NCI-H1092 (cell line): Measurements from ENCODE around the gene SCAP.

Experiments used
- DNase-seq: peaks from one replicate; lab custom pipeline; 2025; lab: John Stamatoyannopoulos, UW

SCAP gene

DNA sequence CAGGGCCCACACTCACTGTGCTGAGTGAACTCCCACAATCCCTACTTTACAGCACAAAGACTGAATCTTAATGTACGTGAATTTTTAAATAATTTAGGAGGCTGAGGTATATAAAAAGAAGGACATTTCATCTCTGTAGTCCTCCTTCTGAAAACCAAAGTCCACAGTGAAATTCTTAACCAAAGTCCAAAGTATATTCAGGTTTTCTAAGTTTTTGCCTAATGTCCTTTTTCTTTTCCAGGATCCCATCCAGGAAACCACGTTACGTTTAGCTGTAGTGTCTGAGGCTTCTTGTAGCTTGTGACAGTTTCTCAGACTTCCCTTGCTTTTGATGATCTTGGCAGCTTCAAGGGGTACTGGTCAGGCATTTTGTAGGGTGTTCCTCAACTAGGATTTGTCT, 44.5 kb downstream of the SCAP start:
- no peak for DNase-seq

DNA sequence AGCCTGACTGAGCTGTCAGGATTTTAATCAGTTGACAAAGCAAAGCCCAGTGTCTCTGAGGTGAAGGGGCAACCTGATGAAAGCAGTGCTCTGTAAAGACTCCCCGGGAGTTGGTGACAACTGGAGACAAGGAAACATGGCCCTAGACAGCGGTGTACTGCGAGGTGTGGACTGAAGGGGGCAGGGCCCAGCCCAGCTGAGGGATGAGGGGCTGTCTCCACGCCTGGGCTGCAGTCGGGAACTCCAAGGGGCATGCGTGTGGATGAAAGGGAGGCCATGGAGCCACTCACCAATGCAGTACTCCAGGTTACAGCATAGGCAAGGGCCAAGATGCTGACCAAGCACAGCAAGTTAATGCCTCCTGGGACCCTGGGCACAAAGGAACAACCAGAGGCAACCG, 45.1 kb downstream of the SCAP start:
- DNase-seq: no peak

DNA sequence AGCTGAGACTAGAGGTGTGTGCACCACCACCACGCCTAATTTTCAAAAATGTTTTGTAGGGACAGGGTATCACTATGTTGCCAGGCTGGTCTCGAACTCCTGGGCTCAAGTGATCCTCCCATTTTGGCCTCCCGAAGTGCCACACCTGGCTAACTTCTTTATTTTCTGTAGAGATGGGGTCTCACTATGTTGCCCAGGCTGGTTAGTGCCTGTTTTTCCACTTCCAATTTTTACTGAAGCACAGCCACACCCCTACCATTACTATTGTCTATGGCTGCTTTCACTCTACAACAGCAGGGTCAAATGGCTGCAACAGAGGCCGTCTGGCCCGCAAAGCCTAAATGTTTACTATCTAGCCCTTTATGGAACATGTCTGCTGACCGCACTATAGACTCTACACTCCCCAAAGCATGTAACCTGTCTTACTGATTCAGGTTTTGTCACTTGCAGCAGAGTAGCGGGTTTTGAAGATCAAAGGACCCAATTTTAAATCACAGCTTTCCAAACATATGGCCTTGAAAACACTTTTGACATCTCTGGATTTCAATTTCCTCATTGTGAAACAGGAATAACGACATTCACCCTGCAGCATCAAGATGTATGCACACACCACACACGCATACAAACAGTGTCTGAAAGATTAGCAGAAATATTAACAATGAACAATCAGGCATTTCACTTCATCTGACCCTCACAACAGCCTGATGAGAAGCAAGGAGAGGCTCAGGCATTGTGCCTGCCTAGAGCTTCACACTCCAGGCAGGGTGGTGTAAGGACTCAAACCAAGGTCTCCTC, 46.1 kb downstream of the SCAP start:
- DNase-seq: no peak

DNA sequence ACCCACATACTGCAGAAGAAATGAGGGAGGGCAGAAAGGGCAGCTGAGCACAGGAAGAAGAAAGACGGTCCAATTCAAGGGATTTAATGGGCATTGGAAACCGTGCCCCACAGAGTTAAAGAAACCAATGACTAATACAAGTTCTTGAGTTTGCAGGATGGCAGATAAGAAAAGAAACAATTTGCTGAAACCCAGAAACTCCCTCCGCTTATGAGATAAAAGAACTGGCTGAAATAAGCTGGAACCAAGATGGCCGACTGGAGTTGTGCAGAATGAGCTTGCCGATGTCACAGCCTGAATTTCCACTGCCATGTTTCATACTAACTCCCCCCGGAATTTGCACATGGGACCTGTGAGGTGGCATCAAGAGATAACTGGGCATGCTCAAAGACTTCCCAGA, 47.1 kb downstream of the SCAP start:
- no peak for DNase-seq

DNA sequence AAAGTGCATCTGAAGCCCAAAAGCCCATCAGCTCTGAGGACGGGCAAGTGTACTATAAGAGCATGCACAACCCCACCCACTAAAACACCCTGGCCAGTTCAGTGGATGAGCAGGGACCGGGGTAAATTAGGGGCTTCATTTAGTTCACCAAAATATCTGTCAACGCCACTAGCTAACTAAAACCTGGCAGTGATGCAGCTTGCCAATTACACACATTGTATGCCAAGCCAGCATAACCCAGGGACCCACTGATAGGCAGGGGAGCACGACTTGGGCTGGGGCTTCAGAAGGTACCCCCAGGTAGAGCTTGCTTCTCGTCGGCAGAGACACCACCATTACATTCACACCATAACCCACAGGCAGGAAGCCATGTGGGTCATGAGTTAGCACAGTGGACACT, 47.9 kb downstream of the SCAP start:
- no peak for DNase-seq

DNA sequence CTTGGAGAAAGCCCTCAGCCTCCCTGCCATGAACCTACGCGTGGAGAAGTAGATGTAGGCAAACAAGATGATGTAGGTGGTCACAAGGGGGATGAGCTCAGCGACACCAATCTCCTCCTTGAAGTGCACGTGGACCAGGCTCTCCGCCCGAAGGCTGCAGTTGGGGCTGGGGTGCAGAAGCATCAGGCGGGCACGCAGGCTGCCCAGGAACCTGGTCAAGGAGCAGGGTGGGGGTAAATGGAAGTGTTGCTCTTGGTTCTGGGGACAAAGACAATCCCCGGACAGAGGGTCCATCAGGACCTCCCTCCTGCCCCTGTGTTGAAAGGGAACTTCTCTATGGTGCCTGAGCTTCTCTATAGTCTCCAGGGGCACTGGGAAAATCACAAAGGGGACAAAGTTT, 49.8 kb downstream of the SCAP start:
- DNase-seq: no peak

DNA sequence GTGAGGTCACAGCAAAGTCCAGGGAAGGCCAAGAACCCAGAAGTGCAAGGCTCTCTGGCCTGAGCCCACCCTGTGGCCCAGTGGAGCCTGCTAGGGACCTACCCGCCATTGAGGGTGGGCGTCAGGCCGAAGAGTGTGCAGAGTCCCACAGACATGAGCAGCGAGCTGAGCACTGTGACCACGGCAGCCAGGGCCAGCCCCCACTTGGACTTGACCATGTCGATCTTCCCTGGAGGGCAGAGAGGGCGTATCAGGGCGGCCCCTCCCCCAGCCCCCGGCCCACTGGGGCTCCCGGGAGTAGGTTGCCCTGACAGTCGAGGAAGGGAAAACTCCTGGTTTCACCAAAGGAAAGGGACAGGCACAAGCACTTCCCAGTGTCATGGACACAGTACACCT, 50.4 kb downstream of the SCAP start:
- no peak for DNase-seq

DNA sequence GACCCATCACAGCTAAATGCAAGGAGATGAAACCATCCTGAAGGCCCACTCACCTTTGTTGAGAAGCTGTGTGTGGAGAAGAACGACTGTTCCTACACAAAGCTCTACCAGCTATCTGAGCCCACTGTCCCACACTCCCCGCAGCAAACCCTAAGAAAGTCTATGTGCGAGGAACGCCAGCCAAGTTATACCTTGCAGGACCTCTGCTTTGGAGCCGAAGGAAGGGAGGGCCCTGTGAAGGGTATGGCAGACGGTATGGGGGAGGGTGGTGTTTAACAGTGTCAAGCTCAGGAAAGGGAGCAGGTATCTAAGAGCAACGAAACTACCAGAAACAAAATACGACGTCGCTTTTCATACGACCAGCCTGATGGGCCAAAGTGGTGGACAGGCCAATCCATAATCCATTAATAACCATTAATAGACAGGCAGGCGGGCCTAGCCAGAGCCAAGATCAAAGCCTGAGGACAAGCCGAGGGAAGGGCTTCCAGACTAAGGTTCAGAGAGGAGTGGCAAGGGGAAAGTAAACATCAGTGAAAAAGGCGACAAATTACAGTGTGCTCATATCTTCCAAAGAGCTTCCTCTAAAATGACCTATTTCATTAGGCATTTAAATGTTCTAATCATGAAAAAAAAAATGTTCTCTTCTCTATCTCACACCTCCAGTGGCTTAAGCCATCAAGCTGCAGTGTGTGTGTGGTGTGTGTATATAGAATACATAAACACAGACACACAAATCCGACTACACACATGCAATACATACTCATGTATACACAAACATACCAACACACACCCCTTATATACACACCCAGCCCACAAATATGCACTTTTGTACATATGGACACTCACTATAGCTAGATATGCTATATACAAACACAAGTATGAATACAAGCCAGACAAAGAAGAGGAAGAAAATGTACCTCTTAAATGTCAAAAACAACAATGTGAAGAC, 51.0 kb downstream of the SCAP start:
- DNase-seq: no peak

DNA sequence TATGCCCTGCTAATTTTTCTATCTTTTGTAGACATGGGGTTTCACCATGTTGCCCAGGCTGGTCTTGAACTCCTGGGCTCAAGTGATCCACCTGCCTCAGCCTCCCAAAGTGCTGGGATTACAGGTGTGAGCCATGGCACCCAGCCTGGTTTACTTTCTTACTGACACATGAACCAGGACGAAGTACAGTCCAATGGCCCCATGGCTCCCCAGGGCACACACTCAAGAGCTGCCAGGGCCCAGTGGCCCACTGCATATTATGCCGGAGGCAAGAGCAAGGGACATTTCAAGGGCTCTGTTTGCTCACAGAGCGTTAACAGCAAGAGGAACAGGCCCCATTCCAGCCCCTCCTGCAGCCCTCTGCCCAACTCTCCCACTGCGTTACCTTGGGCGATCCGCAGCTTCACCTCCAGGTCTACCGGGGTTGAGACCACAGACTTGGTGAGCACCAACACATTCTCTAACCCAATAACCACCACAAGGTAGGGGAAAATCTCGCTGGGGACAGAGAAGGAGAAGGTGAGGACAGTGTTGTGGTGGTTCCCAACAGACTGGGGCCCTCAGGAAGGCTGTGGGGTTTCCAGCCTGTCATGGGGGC, 52.1 kb downstream of the SCAP start:
- no peak for DNase-seq

DNA sequence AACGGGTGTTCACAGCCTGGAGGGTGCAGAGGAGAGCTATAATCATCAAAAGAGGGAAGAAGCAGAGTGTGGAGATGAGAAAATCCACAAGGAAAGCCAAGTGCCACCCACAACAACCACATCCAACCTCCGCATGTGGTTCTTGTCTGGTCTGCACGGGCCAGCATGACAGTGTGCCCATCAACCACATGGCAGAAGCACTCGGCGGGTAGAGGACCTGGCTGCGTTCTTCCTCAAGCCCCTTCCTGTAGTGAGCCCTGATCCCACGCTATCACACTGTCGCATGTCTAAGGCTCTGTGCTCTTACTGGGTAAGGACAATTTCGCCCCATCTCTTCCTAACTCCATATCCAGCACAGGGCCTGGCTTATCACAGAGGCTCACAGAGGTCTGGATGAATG, 53.0 kb downstream of the SCAP start:
- DNase-seq: no peak

DNA sequence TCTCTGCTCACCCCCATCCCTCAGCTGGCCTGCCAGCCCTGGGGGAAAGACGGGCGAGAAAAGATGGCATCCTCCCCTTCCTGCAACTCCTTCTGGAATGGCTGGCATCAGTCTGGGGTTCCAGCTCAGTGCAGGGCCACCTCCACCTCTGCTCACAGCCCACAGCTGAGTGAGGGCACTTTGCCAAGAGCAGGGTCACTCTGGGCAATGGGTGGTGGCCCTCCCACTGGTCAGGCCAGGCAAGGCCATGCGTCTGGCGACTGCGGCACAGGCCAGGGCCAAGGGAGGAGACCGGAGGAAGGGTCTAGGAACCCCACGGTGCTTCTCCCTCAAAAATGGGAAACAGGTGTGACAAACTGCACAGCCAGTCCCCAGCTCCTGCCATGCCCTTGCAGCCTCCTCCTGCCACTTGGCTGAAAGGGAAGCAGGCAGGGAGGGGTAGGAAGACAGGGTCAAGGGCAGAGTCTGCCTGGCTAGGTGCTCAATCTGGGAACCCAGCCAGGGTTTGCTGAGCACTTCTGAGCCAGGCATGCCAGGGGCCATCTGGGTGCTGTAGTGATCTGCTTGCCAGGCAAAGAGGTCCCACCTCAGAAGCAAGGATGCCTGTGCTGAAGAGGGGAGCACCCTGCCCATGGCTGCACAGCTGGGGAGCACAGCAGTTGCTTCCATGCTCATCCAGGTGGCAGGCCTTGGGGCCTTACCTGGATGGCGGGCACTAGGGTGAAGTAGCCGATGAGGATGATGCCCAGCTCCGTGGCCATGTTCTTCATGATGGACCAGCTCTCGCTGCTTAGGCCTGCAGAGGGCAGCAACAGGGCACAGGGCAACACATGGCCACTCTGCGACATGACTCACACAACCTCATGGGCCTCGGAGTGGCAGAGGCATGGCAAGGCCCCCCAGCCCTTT, 53.7 kb downstream of the SCAP start:
- DNase-seq: no peak

DNA sequence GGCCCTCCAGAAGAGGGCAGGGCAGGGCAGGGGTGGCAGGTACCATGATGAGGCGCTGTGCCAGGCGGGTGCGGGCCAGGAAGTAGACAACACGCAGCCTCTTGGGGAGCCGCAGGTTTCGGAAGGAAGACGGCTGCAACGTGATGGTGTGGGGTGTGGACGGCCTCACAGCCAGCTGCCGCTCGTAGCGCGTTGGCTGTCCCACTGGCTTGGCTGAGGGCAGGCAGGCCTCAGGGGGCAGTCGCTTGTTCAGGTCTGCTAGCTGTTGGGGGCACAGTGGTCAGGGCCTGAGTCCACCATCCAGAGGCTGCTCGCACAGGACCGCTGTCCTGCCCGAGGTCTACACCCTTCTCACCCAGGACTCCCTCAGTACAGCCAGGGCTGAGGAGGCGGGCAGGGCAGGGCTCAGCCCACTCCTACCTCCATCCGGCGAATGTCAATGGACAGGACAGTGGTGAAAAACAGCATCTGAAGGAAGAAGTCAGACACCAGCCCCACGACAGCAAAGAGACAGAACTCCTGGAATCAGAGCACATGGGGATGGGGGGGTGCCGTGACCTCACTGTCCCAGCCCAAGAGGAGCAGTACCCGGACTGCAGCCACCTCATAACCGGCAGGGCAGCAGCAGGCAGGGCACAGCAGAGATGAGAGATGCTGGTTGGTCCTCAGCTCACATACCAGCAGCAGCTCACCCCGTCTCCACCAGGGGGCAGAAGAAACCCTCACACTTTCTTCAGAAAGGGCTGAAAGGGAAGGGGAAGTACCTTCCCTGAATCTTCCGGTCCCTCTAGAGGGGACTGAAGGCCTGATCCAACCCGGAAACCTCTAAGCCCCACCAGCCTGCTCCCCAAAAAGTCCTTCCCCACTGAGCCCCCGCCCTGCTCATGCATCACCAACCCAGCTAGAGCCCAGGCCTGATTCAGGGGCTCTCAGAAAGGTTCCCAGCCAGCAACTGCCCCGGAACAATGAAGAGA, 54.9 kb downstream of the SCAP start:
- peak; percentile 32 for DNase-seq

DNA sequence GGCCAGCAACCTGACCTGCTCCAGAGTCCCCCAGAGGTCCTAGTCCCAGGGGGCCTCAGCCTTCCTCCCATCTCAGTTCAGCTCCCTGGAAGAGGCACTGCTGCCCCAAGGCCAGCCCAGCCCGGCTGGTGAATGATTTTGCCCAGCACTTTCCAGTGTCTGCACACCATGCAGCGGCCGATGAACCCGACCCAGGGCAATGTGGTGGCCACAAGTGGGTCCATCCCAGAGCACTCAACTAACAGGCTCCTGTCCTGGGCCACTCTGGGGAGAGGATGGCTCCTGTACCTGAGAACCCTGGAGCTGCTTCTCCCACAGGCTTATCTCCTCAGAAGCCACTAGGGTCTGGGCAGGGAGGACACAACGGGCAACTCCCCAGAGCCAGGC, 55.7 kb downstream of the SCAP start:
- no peak for DNase-seq

DNA sequence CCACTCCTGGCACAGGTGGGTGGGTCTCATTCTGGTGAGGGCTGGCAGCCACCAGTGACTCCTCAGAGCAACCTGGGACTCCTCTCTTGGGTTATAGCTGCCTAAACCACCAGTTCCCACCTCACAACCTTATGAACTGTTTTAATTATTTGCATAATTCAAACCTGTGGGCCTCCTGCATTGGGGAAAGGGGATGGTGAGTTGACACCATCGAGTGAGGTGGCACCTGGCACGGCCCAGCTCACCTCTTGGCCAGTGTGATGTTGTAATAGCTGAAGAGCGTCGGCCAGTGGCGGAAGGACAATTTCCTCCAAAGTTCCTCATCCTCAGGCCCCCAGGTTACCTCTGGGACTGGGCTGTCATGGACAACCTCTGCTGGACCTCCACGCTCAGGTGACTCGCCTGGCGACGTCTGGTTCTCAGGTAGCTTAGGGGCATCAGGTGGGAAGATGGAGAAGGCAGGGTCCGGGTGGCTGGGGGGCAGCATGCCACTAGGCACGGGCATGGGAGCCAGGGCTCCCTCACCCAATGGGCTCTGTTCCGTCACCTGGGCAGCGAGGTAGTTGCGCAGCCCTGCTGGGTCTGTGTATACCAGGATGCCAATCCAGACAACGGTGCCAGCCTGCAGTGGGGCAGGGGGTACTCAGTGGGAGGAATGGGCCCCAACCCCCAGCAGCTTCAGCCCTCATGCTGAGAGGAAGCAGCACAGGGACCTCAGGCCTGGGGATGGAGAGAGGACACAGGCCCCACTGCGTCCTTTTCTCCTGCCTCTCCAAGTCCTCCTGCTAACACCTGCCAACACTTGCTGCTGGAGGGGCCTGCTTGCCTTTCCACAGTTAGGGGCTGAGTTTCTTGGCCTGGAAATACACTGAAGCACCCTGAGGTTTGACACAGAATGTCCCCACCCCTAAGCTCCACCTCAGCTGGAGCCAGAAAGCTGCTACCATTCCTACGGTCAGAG, 56.4 kb downstream of the SCAP start:
- no peak for DNase-seq

DNA sequence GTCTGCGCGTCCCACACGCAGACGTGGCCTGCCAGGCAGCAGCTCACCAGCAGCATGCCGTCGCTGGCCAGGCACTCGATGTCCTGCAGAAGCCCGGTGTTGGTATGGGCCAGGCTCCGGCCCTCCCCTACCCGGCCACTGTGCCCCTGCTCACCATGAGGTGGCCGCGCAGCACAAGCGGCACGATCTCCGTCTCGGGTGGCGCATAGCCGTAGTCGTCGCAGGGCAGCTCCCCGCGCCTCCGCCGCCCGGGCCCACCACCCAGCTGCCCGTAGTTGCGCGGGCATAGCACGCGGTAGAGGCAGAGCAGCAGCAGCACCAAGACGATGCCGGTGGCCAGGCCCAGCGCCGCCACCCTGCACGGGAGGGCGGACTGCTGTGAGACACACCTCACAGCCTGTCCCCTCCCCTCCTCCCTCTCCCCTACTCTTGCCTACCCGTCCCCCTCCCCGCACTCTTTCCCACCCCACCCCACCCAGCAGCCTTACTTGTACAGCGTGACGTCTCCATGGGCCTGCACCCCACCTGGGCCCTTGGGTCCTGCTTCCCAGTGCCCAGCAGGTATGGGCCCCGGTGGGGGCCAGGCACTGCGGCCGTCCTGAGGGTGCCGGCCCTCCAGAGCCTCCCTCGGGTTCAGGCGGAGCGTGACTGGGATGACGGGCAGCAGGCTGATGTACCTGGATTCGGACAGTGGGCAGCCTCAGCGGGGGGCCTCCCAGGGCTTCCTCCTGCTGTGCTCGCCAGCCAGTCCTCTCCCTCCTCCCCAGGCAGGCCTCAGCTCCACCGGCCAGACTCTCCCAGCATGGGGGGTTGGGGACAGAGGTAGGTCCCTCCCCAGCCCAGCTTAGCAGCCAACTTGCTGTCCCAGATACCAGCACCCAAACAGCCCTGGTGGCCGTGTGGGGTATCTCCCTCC, 57.3 kb downstream of the SCAP start:
- DNase-seq: no peak

DNA sequence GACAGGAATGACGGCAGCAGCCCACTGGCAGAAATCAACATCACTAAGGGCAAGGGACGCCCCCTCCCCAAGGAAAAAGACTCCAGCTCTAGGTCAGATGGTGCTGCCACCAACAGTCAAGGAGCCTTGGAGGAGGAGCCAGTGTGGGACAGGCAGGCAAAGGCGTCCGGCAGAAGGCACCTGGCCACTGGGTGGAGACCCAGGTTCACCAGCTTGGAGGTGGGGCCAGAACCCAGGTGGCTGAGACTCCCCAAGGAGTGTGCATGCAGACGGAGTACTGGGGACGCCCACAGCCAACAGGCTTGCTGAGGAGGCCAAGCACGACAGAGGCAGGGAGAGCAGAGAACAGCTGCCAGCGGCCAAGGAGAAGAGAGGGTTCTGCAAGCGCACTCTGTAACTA, 59.7 kb downstream of the SCAP start:
- DNase-seq: no peak

DNA sequence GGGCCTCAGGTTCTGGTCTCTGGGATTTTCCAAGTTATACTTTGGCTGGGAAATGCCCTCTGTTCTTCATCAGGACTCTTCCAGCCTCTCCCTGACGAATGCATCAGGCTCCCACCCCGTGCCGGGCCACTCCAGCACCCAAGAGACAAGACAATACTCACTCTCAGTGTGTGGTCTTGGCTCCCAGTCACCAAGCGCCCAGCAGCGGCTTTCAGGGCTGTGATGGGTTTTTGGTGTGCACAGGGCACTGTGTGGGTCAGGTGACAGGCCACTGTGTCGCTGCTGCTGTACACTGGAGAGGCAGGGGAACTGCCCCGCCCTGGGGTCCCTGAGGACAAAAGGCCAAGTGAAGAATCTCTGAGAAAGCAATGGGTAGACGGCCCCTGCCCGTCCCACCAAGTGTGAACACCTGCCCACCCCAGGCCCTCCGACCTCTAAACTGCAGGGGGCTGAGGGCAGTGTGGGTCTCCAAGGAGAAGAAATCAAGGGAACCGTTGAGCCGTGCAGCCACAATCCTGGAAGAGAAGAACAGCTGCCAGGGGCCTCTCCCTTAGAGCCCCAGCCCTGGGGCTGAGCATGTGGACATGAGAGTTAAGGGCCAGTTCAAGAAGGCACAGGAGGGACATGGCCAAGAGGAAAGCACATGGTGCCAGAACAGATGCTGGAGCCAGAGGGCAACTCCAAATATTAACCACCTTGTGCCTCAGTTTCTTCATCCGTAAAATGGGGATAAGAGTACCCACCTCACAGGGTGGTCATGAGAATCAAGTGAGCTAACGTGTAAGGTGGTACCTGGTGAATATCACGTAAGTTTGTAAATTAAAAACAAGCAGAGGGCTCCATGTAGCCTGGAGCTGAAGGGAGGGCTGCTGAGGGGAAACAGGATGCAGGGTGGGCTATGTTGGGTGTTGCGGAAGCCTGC, 60.8 kb downstream of the SCAP start:
- no peak for DNase-seq
